Activated T-helper 1 cell treated with anti-CD3 and anti-CD28 coated beads, Interleukin-12 subunit alpha, Interleukin-12 subunit beta, Interleukin-2, Interleukin-4 antibody, amounts not matched to agents 30 ng/mL and 10 ng/mL and 1 ng/mL, durations not matched to agents 14 hours and 24 hours and 36 hours (primary cell): ENCODE measurements around the gene CCL14. TPM values are rescaled to one million over a fixed set of nuclear protein-coding genes. Genes with fewer than 3 reads are reported as not detected.
A peak's percentile ranks its signal among the peaks of the same experiment; 100 is the strongest.
"Not testable (repeated sequence)": the region's sequence is repeated elsewhere in the genome, so short reads cannot be mapped to it uniquely, and the experiment has no call there.

Experiments used
- DNase-seq: peaks from one replicate; pipeline ENCODE4 v3.0.0; 2021; ENCODE audit warnings: low spot score
- H3K27ac Mint-ChIP-seq: one replicate; pipeline ENCODE4 v1.8.0; 2021; ENCODE audit warnings: mild to moderate bottlenecking, mixed read lengths
- H3K27me3 Mint-ChIP-seq: one replicate; pipeline ENCODE4 v1.8.0; 2022; ENCODE audit warnings: mild to moderate bottlenecking, moderate library complexity, mixed read lengths; ENCODE audit not compliant: insufficient read depth
- H3K36me3 Mint-ChIP-seq: one replicate; pipeline ENCODE4 v1.8.0; 2021; ENCODE audit warnings: low read depth, mixed read lengths
- H3K4me1 Mint-ChIP-seq: one replicate; pipeline ENCODE4 v1.8.0; 2021; ENCODE audit warnings: low read depth, mixed read lengths
- H3K4me3 Mint-ChIP-seq: one replicate; pipeline ENCODE4 v1.8.0; 2021; ENCODE audit warnings: mild to moderate bottlenecking, moderate library complexity, mixed read lengths
- H3K9me3 Mint-ChIP-seq: one replicate; pipeline ENCODE4 v1.8.0; 2021; ENCODE audit warnings: mixed read lengths
- intact Hi-C: fragments of 100-400 bp; cut with micrococcal nuclease; formaldehyde crosslinking; loops from one replicate; pipeline ENCODE4 v1.15.1; 2024
- total RNA-seq: library from RNA; stranded (reverse); gene quantifications from 2 replicates; pipeline ENCODE4 v1.2.3, GENCODE V29; 2022

CCL14 gene
- not detected in 2 replicates for total RNA-seq

- Mint-ChIP-seq H3K27me3 (peaks cover 5% of the 10 kb centered on the region), H3K4me3 (no peak within 1 kb of the TSS), H3K36me3 (no peaks in the 10 kb centered on the region), H3K27ac (no peak within 1 kb of the TSS), H3K9me3 (no peaks in the 10 kb centered on the region), H3K4me1 (no peaks in the 10 kb centered on the region)
- no peak for DNase-seq
- intact Hi-C loops: no loop called here
These were observed at the start of gene CCL14 for GRCh38 chr17:35986643-35987042. TSS of gene CCL14 (minus strand) at chr17:35986729. CDS start at chr17:35986649, 80 bp downstream.

GRCh38 chr17:36036235-36036634 lies 49.7 kb upstream of the CCL14 start:
- H3K27me3 Mint-ChIP-seq: peaks cover 31% of the 10 kb centered on the region
- H3K36me3 Mint-ChIP-seq: no peaks in the 10 kb centered on the region
- no peaks in the 10 kb centered on the region for H3K4me1 Mint-ChIP-seq
- no peaks in the 10 kb centered on the region for H3K9me3 Mint-ChIP-seq
- no peak overlapping the region for H3K4me3 Mint-ChIP-seq
- H3K27ac Mint-ChIP-seq: no peak overlapping the region
- DNase-seq: no peak
- intact Hi-C loops: no loop called here

GRCh38 chr17:36034127-36034526 lies 47.6 kb upstream of the CCL14 start:
- Mint-ChIP-seq H3K36me3 (no peaks in the 10 kb centered on the region), H3K4me3 (no peak overlapping the region), H3K27ac (no peak overlapping the region), H3K27me3 (peaks cover 35% of the 10 kb centered on the region), H3K9me3 (no peaks in the 10 kb centered on the region), H3K4me1 (no peaks in the 10 kb centered on the region)
- intact Hi-C loops: no loop called here
- DNase-seq: no peak

DNA sequence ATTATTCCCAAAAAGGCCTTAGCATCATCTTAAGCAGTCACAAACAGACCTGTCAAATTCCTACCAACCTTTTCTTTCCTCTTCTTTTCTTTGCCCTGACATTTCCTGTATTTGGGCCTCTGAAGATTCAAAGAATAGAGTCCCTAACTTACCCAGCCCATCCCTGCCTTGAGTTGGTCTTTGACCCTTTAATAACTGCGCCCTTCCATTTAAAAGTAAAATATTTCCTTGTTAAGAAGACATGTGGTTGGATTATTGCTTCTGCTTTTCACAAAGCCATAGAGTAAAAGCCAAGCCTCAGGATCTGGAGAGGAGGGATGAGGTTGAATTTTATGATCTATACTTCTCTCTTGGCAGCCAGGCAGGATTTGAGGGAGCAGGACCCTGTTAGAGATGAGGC lies 44.4 kb upstream of the CCL14 start:
- H3K27me3 Mint-ChIP-seq: peaks cover 32% of the 10 kb centered on the region
- no peak overlapping the region for H3K4me3 Mint-ChIP-seq
- DNase-seq: no peak
- no peaks in the 10 kb centered on the region for H3K9me3 Mint-ChIP-seq
- H3K27ac Mint-ChIP-seq: no peak overlapping the region
- H3K36me3 Mint-ChIP-seq: no peaks in the 10 kb centered on the region
- no peaks in the 10 kb centered on the region for H3K4me1 Mint-ChIP-seq
- intact Hi-C loops: no loop called here

GRCh38 chr17:36027761-36028160 lies 41.2 kb upstream of the CCL14 start:
- Mint-ChIP-seq H3K9me3 (no peaks in the 10 kb centered on the region), H3K4me1 (no peaks in the 10 kb centered on the region)

DNA sequence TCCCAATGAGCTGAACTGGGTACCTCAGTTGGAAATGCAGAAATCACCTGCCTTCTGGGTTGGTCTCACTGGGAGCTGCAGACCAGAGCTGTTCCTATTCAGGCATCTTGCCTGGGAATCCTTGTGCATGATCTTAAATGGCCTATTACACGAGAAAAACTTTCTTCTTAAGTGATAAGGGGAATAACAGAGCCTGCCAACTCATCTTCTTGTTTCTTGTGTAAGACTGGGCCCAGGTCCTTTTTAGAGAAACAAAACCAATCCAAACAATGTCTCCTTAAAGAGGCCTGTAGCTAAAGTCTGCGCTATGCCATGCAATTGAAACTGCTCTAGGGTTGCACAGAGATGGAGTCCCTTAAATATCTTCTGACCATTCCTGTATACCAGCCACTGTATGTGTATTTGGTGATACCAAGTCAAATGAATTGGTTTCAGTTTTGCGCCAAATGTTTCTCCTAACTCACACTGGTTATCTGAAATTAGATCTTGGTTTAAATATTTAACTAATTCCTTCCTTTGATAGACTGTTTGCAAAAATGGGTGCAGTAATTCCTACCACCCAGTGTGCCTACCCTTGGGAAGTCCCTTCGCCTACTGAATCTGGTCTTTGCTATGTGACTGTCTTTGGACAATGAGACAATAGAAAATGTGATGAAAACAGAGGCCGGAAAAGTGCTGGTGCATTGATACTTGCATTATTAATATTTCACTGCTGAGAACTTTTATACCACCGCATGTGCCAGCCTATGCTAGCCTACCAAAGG lies 37.8 kb upstream of the CCL14 start:
- intact Hi-C loops: loop anchor here (10.0 kb wide), 1 partner anchor 61 kb away; no protein-coding TSS in a partner anchor
- no peaks in the 10 kb centered on the region for H3K9me3 Mint-ChIP-seq
- no peak overlapping the region for H3K27ac Mint-ChIP-seq
- DNase-seq: no peak
- H3K4me1 Mint-ChIP-seq: no peaks in the 10 kb centered on the region
- H3K27me3 Mint-ChIP-seq: peaks cover 29% of the 10 kb centered on the region
- no peaks in the 10 kb centered on the region for H3K36me3 Mint-ChIP-seq
- H3K4me3 Mint-ChIP-seq: no peak overlapping the region

More at GRCh38 chr17:36027761-36028160, 41.2 kb upstream of the CCL14 start:
- H3K27ac Mint-ChIP-seq: no peak overlapping the region
- peaks cover 20% of the 10 kb centered on the region for H3K27me3 Mint-ChIP-seq
- no peak overlapping the region for H3K4me3 Mint-ChIP-seq
- no peaks in the 10 kb centered on the region for H3K36me3 Mint-ChIP-seq
- intact Hi-C loops: loop anchor here (10.0 kb wide), 1 partner anchor 57 kb away; no protein-coding TSS in a partner anchor
- DNase-seq: no peak

GRCh38 chr17:36019423-36019822 lies 32.9 kb upstream of the CCL14 start:
- no peak for DNase-seq
- Mint-ChIP-seq H3K27me3 (peaks cover 31% of the 10 kb centered on the region), H3K36me3 (no peaks in the 10 kb centered on the region), H3K9me3 (no peaks in the 10 kb centered on the region), H3K4me1 (no peaks in the 10 kb centered on the region), H3K27ac (no peak overlapping the region), H3K4me3 (no peak overlapping the region)
- intact Hi-C loops: no loop called here

DNA sequence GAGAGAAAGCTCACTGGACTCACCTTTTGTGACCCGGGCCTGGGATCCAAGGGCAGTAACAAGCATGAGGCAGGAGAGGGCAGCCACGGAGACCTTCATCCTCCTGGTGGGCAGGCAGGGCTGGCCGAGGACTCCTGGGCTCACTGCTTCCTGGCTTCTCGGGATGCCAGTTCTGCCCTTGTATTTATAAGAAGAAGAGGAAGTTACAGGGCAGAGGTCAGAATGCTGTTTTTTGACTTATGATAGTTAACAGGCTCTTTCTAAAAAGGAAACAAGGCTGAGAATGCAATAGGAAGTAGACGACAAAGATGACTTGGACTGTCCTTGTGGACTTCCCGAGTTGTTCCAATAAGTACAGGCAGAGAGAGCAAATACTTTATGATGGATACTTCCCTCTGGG lies 31.3 kb upstream of the CCL14 start, which contains the start of gene CCL23:
Gene CCL23 (minus strand): TSS at position 174 of the 400 bp plus-strand sequence. CDS start 75 bp downstream, at position 99.
- Mint-ChIP-seq H3K27me3 (peaks cover 27% of the 10 kb centered on the region), H3K9me3 (no peaks in the 10 kb centered on the region), H3K4me3 (no peak within 1 kb of the TSS), H3K36me3 (no peaks in the 10 kb centered on the region), H3K4me1 (no peaks in the 10 kb centered on the region), H3K27ac (no peak within 1 kb of the TSS)
- intact Hi-C loops: no loop called here
- no peak for DNase-seq

DNA sequence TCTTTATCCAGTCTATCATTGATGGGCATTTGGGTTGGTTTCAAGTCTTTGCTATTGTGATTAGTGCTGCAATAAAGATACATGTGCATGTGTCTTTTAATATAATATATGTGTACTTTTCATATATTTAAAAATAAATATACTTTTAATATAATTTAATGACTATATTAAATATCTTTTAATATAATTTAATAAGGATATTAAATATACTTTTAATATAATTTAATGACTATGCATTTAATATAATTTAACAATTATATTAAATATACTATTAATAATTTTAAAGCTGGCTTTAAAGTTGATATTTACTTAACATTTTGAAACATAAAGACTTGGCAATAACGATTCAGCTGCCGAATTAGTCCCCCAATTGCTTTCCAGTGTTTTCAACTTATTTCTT lies 30.0 kb upstream of the CCL14 start:
- peaks cover 25% of the 10 kb centered on the region for H3K27me3 Mint-ChIP-seq
- intact Hi-C loops: no loop called here
- no peak overlapping the region for H3K4me3 Mint-ChIP-seq
- H3K27ac Mint-ChIP-seq: peak overlapping the region; percentile 30
- H3K4me1 Mint-ChIP-seq: no peaks in the 10 kb centered on the region
- no peaks in the 10 kb centered on the region for H3K36me3 Mint-ChIP-seq
- no peak for DNase-seq
- H3K9me3 Mint-ChIP-seq: no peaks in the 10 kb centered on the region

- peaks cover 19% of the 10 kb centered on the region for H3K27me3 Mint-ChIP-seq
- H3K27ac Mint-ChIP-seq, intact Hi-C loops, H3K36me3 Mint-ChIP-seq, H3K4me1 Mint-ChIP-seq, DNase-seq, H3K4me3 Mint-ChIP-seq, H3K9me3 Mint-ChIP-seq: not testable (repeated sequence)
These were observed 29.4 kb upstream of the CCL14 start for GRCh38 chr17:36015895-36016294.

DNA sequence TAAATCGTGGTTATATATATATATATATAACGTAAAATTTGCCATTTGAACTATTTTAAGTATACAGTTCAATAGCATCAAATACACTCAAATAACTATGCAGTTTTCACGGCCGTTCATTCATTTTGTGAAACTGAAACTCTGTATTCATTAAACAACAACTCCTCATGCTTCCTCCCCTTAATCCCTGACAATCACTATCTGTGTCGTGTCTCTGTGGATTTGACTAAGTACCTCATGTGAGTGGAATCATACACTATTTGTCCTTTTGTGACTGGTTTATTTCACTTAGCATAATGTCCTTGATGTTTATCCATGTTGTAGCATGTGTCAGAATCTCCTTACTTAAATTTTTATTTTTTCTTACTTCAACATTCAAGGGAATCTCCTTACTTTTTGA lies 28.4 kb upstream of the CCL14 start:
- H3K27ac Mint-ChIP-seq: no peak overlapping the region
- no peaks in the 10 kb centered on the region for H3K9me3 Mint-ChIP-seq
- no peak for DNase-seq
- no peaks in the 10 kb centered on the region for H3K4me1 Mint-ChIP-seq
- no peak overlapping the region for H3K4me3 Mint-ChIP-seq
- intact Hi-C loops: loop anchor here (5.0 kb wide), 1 partner anchor 47 kb away; the partner anchor contains the start of gene CCL18
- no peaks in the 10 kb centered on the region for H3K36me3 Mint-ChIP-seq
- peaks cover 11% of the 10 kb centered on the region for H3K27me3 Mint-ChIP-seq

DNA sequence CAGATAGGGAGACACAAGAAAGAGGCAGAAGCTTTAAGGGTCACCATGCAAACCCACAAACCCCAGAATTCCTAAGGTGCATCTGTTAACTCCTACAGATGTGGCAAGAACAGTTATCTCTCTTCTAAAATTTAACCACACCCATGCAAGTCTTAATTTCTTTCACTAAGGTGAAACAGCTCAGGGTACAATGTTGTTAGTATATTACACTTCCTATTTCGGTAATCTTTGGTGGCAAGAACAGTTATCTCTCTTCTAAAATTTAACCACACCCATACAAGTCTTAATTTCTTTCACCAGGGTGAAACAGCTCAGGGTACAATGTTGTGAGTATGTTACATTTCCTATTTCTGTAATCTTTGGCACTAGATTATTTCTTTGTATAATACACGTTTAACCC lies 24.7 kb upstream of the CCL14 start:
- Mint-ChIP-seq H3K36me3 (no peaks in the 10 kb centered on the region), H3K27ac (no peak overlapping the region), H3K4me3 (no peak overlapping the region), H3K4me1 (no peaks in the 10 kb centered on the region), H3K9me3 (no peaks in the 10 kb centered on the region), H3K27me3 (peaks cover 8% of the 10 kb centered on the region)
- intact Hi-C loops: loop anchor here (5.0 kb wide), 1 partner anchor 51 kb away; the partner anchor contains the start of gene CCL18
- no peak for DNase-seq

DNA sequence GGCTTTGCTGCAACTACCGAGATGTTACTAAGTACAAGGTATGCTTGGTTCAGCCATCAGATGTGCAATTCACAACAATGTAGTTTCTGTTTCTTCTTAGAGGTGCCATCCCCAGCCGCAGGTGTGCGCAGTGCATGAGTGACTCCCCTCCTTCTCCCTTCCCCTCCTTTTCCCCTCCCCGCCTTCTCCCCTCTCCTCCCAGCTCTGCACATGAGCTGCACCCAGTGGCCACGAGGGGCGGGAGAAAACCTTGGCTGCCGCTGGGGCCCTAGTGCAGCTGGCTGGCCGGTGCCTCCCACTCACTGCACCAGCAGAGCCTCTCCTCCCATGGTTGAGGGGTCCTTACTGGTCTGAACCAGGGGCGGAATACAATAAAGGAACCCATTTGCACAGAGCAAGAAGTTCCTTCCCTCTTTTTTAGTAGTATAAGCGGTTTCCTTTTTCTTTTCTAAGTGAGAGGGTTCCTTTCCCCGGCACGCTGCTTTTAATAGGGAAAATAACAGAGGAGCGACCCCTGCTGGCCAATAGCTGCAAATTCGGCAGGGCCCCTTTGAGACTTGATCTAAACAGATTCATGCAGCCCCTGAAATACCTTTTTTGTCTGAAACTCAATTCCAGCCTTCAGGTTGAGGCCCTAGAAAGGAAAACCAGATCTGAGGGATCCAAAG lies 22.6 kb upstream of the CCL14 start:
- intact Hi-C loops: loop anchor here (1.0 kb wide), 1 partner anchor 160 kb away; no protein-coding TSS in a partner anchor
- Mint-ChIP-seq H3K4me3 (no peak overlapping the region), H3K27ac (no peak overlapping the region), H3K9me3 (no peaks in the 10 kb centered on the region), H3K27me3 (peaks cover 8% of the 10 kb centered on the region), H3K36me3 (no peaks in the 10 kb centered on the region), H3K4me1 (peaks cover 7% of the 10 kb centered on the region)
- no peak for DNase-seq
